ENCODE data around the gene PAPSS2. TPM values are rescaled to one million over a fixed set of nuclear protein-coding genes. Genes with fewer than 3 reads are reported as not detected.

PAPSS2 gene
- total RNA-seq, 1 donor, result 1.7 TPM

DNA sequence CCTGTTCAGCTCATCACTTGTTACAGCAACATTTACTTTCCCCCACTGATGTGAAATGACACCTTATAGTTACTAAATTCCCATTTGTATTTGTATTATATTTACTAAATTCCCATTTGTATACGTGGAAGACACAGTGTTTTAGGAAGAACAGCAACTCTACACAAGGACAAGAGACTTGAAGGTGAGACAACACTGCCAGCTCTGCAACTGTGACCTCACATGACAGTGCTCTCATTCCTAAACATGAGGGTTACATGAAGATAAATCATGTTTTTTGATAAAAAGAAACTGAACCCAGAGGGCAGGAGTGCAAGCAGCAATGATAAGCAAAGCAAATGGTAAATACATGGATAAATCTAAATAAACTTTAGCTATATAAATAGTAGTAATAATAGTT, 98.0 kb downstream of the PAPSS2 start:
- Histone ChIP-seq H3K27me3 (ENCODE audit: insufficient read depth, low read length) (no peaks in the 10 kb centered on the region), H3K4me3 (ENCODE audit: low read length) (no peak overlapping the region), H3K9me3 (ENCODE audit: low read depth, low read length) (no peaks in the 10 kb centered on the region), H3K4me1 (ENCODE audit: insufficient read depth, low read length) (peaks cover 19% of the 10 kb centered on the region)

DNA sequence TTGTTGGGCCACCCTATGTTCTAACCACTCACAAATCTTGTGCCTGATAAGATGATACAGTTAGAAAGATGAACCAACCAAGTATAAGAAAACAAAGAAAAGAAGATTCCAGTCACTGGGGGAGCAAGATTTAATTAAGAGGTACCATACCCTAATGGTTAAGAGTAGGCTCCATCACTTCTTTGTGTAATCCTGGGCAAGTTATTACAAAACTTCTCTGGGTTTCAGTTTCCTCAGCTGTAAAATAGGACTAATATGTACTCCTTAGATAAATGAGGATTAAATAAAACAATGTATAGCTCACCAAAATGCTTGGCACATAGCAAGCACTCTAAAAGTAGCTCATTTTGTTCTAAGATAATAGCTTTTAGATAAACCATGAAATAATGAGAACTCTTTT, 99.9 kb downstream of the PAPSS2 start:
- H3K4me1 ChIP-seq (ENCODE audit: insufficient read depth, low read length), result peaks cover 19% of the 10 kb centered on the region
- no peaks in the 10 kb centered on the region for H3K9me3 ChIP-seq (ENCODE audit: low read depth, low read length)
- H3K4me3 ChIP-seq (ENCODE audit: low read length), result no peak overlapping the region
- no peaks in the 10 kb centered on the region for H3K27me3 ChIP-seq (ENCODE audit: insufficient read depth, low read length)

DNA sequence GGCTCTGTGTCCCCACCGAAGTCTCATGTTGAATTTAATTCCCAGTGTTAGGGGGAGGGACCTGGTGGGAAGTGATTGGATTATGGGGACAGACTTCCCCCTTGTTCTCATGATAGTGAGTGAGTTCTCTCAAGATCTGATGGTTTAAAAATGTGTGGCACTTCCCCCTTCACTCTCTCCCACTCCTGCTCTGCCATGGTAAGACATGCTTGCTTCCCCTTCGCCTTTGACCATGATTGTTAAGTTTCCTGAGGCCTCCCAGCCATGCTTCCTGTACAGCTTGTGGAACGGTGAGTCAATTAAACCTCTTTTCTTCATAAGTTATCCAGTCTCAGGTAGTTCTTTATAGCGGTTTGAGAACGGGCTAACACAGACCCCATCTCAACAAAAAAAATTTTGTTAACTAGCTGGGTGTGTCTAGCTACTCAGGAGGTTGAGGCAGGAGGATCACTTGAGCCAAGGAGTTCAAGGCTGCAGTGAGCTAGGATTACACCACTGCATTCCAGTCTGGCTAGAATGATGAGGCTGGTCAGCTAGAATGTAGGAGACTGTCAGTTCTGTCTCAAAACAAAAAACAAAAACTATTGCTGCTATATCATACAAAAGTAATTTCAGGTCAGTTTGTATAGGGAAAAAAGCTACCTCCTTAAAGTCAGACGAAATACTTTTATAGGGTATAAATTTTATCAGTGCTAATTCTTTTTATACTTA, 100.7 kb downstream of the PAPSS2 start:
- Histone ChIP-seq H3K4me1 (ENCODE audit: insufficient read depth, low read length) (peaks cover 19% of the 10 kb centered on the region), H3K27me3 (ENCODE audit: insufficient read depth, low read length) (no peaks in the 10 kb centered on the region)

DNA sequence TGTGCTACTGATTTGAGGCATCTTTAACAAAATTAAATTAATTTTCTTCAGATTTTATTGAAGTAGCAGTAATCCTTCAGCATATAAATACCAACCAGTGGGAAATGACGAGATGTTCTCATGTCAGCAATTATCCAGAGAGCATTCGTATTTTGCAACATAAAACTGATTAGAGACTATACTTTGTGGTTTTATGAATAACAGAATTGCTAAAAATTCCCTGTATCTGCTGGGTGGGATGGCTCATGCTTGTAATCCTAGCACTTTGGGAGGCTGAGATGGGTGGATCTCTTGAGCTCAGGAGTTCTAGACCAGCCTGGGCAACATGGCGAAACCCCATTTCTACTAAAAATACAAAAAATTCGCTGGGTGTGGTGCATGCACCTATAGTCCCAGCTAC, 101.5 kb downstream of the PAPSS2 start:
- H3K4me3 ChIP-seq (ENCODE audit: low read length), result no peak overlapping the region
- H3K27me3 ChIP-seq (ENCODE audit: insufficient read depth, low read length), result no peaks in the 10 kb centered on the region
- peaks cover 19% of the 10 kb centered on the region for H3K4me1 ChIP-seq (ENCODE audit: insufficient read depth, low read length)
- no peaks in the 10 kb centered on the region for H3K9me3 ChIP-seq (ENCODE audit: low read depth, low read length)

More for the DNA sequence above, 100.7 kb downstream of the PAPSS2 start:
- no peak overlapping the region for H3K4me3 ChIP-seq (ENCODE audit: low read length)
- H3K9me3 ChIP-seq (ENCODE audit: low read depth, low read length), result no peaks in the 10 kb centered on the region

DNA sequence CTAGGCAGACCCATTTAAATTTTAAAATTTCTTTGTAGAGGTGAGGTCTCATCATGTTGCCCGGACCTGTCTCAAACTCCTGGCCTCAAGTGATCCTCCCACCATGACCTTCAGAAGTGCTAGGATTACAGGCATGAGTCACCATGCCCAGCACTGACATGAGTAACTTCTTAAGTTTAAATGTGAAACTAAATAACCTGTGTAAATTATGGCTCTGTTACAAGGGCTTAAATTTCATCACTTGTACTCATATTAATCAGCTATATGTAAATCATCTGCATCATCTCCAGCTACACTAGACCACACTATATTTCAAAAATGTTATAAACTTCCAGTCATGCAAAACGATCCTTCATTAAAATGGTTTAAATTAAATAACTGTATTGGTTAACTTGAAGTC, 102.2 kb downstream of the PAPSS2 start:
- peaks cover 19% of the 10 kb centered on the region for H3K4me1 ChIP-seq (ENCODE audit: insufficient read depth, low read length)
- no peaks in the 10 kb centered on the region for H3K9me3 ChIP-seq (ENCODE audit: low read depth, low read length)
- no peaks in the 10 kb centered on the region for H3K27me3 ChIP-seq (ENCODE audit: insufficient read depth, low read length)
- no peak overlapping the region for H3K4me3 ChIP-seq (ENCODE audit: low read length)

DNA sequence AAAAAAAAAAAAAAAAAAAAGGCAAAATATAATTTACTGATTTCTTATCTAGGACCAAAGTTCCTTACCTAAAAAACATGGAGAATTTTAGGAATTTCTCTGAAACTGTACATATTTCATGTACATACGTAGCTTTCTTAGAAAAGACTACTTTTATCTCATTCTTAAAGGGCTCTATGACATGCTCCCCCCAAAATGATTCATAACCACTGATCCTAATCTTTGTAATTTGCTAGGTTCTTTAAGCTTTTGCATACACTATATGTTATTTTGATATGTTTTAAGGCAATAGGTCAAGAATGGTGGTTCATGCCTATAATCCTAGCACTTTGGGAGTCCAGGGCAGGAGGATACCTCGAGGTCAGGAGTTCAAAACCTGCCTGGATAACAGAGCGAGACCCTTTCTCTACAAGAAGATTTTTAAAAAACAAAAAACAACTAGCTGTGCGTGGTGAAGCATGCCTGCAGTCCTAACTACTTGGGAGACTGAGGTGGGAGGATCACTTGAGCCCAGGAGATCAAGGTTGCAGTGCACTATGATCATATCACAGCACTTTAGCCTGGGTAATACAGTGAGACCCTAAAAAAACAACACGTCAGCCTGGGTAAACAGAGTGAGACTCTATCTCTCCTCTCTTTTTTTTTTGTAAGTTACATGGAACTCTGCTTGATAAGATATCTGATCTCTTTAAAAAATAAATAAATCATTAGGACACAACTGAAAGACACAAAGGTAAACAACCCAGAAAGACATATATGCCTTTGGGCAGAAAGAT, 103.6 kb downstream of the PAPSS2 start:
- Histone ChIP-seq H3K27me3 (ENCODE audit: insufficient read depth, low read length) (no peaks in the 10 kb centered on the region), H3K4me1 (ENCODE audit: insufficient read depth, low read length) (peaks cover 19% of the 10 kb centered on the region), H3K9me3 (ENCODE audit: low read depth, low read length) (no peaks in the 10 kb centered on the region), H3K4me3 (ENCODE audit: low read length) (no peak overlapping the region)

DNA sequence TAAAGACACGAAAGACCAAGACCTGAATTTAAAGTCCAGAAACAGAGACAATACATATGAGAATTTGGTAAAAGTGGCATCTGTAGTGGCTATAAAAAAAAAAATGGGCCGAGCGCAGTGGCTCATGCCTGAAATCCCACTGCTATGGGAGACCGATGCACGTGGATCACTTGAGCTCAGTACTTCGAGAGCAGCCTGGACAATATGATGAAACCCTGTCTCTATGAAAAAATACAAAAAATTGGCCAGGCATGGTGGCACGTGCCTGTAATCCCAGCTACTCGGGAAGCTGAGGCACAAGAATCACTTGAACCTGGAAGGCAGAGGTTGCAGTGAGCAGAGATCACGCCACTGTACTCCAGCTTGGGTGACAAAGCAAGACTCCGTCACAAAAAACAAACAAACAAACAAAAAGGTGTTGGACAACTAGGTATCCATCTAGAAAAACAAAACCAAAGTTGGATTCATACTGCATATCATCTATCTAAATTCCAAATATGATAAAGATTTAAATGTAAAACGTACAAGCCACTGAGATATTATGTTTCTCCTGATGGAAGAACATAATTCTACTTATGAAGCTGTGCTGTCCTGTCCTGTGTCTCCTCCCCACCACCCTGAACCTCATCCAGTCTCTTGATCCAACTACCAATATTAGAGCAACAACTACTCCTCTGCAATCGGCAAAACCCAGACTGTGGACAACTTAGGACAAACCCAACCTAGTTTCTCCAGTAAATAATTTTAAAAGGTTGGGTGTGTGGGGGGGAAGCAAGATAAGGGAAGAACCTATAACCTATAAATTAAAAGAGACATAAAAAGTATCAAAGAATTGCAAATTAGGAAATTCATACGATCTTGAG, 104.6 kb downstream of the PAPSS2 start:
- Histone ChIP-seq H3K4me1 (ENCODE audit: insufficient read depth, low read length) (peaks cover 19% of the 10 kb centered on the region), H3K9me3 (ENCODE audit: low read depth, low read length) (no peaks in the 10 kb centered on the region), H3K27me3 (ENCODE audit: insufficient read depth, low read length) (no peaks in the 10 kb centered on the region), H3K4me3 (ENCODE audit: low read length) (no peak overlapping the region)

DNA sequence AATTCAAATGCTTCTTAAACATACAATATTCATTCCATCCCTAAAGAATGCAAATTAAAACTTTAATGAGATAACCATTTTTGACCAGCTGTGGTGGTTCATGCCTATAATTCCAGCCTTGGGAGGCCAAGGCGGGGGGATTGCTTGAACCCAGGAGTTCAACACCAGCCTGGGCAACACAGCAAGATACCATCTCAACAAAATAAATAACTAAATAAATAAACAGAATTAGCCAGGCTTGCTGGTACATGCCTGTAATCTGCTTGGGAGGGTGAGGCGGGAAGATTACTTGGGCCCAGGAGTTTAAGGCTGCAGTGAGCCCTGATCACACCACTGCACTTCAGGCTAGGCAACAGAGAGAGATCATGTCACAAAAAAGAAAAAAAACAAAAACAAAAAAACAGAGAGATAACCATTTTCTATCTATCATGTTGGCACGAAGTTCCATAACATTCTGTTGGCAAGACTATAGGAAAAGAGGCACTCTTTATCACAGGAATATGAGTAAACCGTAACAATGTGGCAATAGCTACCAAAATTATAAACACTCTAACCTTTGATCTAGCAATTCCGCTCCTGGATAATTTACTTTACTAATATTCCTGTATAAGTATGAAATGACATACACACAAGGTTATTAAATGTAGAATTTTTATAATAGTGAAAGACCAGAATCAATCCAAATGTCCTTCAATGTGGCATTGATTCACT, 106.1 kb downstream of the PAPSS2 start:
- H3K9me3 ChIP-seq (ENCODE audit: low read depth, low read length), result no peaks in the 10 kb centered on the region
- H3K27me3 ChIP-seq (ENCODE audit: insufficient read depth, low read length), result no peaks in the 10 kb centered on the region
- no peak overlapping the region for H3K4me3 ChIP-seq (ENCODE audit: low read length)
- H3K4me1 ChIP-seq (ENCODE audit: insufficient read depth, low read length), result peaks cover 8% of the 10 kb centered on the region

DNA sequence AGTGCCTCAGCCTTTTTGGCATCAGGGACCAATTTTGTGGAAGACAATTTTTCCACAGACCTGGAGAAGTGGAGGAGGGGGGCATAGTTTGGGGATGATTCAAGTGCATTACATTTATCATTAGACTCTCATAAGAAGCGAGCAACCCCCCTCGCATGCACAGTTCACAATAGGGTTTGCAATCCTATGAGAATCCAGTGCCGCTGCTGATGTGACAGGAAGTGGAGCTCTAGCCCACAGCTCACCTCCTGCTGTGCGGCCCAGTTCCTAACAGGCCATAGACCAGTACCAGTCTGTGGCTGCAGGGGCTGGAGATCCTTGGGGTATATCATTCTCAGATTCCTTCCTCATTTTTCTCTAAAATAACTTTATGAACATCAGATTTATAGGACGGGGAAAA, 107.6 kb downstream of the PAPSS2 start:
- no peaks in the 10 kb centered on the region for H3K4me1 ChIP-seq (ENCODE audit: insufficient read depth, low read length)
- H3K27me3 ChIP-seq (ENCODE audit: insufficient read depth, low read length), result no peaks in the 10 kb centered on the region
- no peak overlapping the region for H3K4me3 ChIP-seq (ENCODE audit: low read length)
- H3K9me3 ChIP-seq (ENCODE audit: low read depth, low read length), result no peaks in the 10 kb centered on the region

DNA sequence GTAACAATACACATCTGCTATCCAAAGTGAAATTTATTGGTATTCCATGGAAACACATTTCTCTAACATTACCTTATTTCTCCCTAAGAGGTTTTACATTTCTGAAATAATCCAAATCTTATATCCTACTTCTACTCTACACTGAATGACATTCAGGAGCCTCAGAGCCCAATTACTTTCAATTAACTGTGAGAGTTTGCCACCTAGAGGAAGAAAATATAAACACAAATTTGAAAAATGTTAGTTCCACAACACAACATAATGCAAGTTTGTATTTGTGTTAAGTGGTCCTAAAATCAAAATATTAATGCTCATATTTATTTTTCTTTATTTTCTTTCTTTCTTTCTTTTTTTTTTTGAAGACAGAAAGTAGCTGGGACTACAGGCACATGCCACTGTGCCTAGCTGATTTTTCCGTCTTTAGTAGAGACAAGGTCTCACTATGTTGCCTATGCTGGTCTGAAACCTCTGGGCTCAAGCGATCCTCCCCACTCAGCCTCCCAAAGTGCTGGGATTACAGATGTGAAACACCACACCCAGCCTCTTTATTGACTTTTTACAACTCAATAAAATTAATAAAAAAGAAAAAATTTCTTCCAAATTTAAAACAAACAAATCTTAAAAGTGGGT, 112.3 kb downstream of the PAPSS2 start:
- Histone ChIP-seq H3K9me3 (ENCODE audit: low read depth, low read length) (no peaks in the 10 kb centered on the region), H3K27me3 (ENCODE audit: insufficient read depth, low read length) (no peaks in the 10 kb centered on the region), H3K4me1 (ENCODE audit: insufficient read depth, low read length) (peaks cover 4% of the 10 kb centered on the region), H3K4me3 (ENCODE audit: low read length) (no peak overlapping the region)

DNA sequence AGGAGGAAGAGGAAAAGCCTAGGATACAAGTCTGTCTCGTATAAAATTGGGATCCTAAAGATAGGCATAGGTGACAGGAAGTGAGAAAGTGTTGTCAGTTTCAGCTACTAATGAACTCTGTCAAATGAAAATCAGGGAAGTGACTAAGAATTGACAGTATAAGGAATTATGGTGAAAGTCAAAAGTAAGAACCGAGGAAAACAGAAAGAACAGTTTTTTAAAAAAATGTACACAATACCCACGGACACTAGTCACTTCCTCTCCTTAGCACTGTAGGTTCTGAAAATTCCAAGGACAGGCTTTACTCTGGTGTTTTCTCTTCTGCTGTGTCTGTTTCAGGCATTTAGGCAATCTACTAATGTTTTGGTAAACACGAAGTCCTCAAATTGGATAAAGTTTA, 116.1 kb downstream of the PAPSS2 start:
- peaks cover 4% of the 10 kb centered on the region for H3K4me1 ChIP-seq (ENCODE audit: insufficient read depth, low read length)
- H3K9me3 ChIP-seq (ENCODE audit: low read depth, low read length), result no peaks in the 10 kb centered on the region
- H3K4me3 ChIP-seq (ENCODE audit: low read length), result no peak overlapping the region
- no peaks in the 10 kb centered on the region for H3K27me3 ChIP-seq (ENCODE audit: insufficient read depth, low read length)

DNA sequence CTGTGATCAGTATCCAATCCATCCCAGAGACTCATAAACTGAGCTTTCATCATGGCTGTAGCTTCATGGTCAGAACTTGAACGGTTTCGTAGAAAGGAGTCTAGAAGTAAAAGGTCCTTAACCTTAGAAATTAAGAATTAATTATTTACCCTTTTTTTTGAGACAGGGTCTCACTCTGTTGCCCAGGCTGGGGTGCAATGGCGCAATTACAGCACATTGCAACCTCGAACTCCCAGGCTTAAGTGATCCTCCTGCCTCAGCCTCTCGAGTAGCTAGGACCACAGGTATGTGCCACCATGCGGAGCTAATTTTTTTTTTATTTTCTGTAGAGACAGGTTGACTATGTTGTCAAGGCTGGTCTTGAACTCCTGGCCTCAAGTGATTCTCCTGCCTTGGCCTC, 116.7 kb downstream of the PAPSS2 start:
- no peaks in the 10 kb centered on the region for H3K27me3 ChIP-seq (ENCODE audit: insufficient read depth, low read length)
- no peaks in the 10 kb centered on the region for H3K9me3 ChIP-seq (ENCODE audit: low read depth, low read length)
- no peak overlapping the region for H3K4me3 ChIP-seq (ENCODE audit: low read length)
- H3K4me1 ChIP-seq (ENCODE audit: insufficient read depth, low read length), result peaks cover 4% of the 10 kb centered on the region

DNA sequence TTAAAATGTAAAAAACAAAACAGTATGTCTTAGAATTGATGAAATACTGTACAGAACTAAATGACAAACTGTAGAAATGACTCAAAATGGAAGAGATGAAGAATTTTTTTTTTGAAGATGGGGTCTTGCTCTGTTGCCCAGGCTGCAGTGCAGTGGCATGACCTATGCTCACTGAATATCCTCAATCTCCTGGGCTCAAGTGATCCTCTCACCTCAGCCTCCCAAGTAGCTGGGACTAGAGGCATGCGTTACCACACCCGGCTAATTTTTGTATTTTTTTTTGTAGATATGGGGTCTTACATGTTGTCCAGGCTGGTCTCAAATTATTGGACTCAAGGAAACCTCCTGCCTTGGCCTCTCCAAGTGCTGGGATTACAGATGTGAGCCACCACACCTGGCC, 121.9 kb downstream of the PAPSS2 start:
- H3K4me1 ChIP-seq (ENCODE audit: insufficient read depth, low read length), result no peaks in the 10 kb centered on the region
- no peak overlapping the region for H3K4me3 ChIP-seq (ENCODE audit: low read length)
- H3K9me3 ChIP-seq (ENCODE audit: low read depth, low read length), result no peaks in the 10 kb centered on the region
- H3K27me3 ChIP-seq (ENCODE audit: insufficient read depth, low read length), result no peaks in the 10 kb centered on the region

DNA sequence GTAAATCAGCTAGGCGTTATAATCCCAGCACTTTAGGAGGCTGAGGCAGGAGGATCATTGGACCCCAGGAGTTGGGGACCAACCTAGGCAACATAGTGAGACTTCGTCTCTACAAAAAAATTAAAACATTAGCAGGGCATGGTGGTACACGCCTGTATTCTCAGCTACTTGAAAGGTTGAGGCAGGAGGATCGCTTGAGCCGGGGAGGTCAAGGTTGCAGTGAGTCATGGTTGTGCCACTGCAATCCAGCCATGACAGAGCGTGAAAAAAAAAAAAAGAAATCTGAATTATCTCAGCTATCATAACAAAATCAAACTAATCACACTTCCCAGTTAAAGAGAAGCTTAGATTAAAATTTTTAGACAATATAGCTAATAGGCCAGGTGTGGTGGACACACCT, 123.0 kb downstream of the PAPSS2 start:
- no peaks in the 10 kb centered on the region for H3K27me3 ChIP-seq (ENCODE audit: insufficient read depth, low read length)
- no peaks in the 10 kb centered on the region for H3K4me1 ChIP-seq (ENCODE audit: insufficient read depth, low read length)
- H3K9me3 ChIP-seq (ENCODE audit: low read depth, low read length), result no peaks in the 10 kb centered on the region
- H3K4me3 ChIP-seq (ENCODE audit: low read length), result no peak overlapping the region
